SK-N-SH (cell line): ENCODE measurements around the gene SHROOM2. TPM values are rescaled to one million over a fixed set of nuclear protein-coding genes. Genes with fewer than 3 reads are reported as not detected.

Source experiments
- CTCF ChIA-PET: fragments of 300-600, 350-600 bp; formaldehyde crosslinking; extraction: SDS; loops from one replicate; lab custom pipeline; 2021; lab: Yijun Ruan, JAX
- POLR2A ChIA-PET: fragments of 350-600 bp; sonication (Branson Sonifier 250); formaldehyde crosslinking; extraction: SDS; loops from one replicate; lab custom pipeline; 2020; ENCODE audit warnings: antibody characterized with exemption, inconsistent platforms; lab: Yijun Ruan, JAX
- DNase-seq: peaks from one replicate; pipeline ENCODE4 v3.0.0; 2012
- H2AFZ ChIP-seq: fragments of 200-600 bp; sonication (generic); 2 replicates; pipeline ENCODE4 v1.8.1; 2016; ENCODE audit warnings: antibody characterized with exemption, mild to moderate bottlenecking, low read depth
- H3F3A ChIP-seq: fragments of 200-600 bp; sonication (generic); replicated peaks from 2 replicates; pipeline ENCODE3; 2016; ENCODE audit warnings: antibody characterized with exemption, mild to moderate bottlenecking; ENCODE audit not compliant: insufficient read depth
- H3K27ac ChIP-seq, 2 experiments: fragments of 200-500 bp in 1 of 2; fragments of 200-600 bp in 1 of 2; sonication (Bioruptor generic) in 1 of 2; sonication (generic), shearing (Covaris generic) in 1 of 2; 2 replicates each; pipeline versions ENCODE4 v1.5.1 to v1.6.1; 2014 to 2016; ENCODE audit warnings: low read depth in 2 of 2, inconsistent platforms in 1 of 2, low read length in 1 of 2, mild to moderate bottlenecking in 1 of 2, mixed read lengths in 1 of 2
- H3K27me3 ChIP-seq: fragments of 200-600 bp; sonication (generic), shearing (Covaris generic); 2 replicates; pipeline ENCODE4 v1.6.1; 2016; ENCODE audit warnings: mixed run types; ENCODE audit not compliant: insufficient read depth
- H3K36me3 ChIP-seq, 2 experiments: fragments of 200-500 bp in 1 of 2; fragments of 200-600 bp in 1 of 2; sonication (Bioruptor generic) in 1 of 2; sonication (generic) in 1 of 2; replicated peaks in 1 of 2; 2 replicates each; pipeline versions ENCODE3 to v1.5.1; 2014 to 2016; ENCODE audit warnings: low read length in 1 of 2, mild to moderate bottlenecking in 1 of 2; ENCODE audit not compliant: insufficient read depth in 2 of 2, control insufficient read depth in 1 of 2
- H3K4me1 ChIP-seq, 2 experiments: fragments of 200-500 bp in 1 of 2; fragments of 200-600 bp in 1 of 2; sonication (Bioruptor generic) in 1 of 2; sonication (generic), shearing (Covaris generic) in 1 of 2; 2 replicates each; pipeline versions ENCODE4 v1.5.1 to v1.6.1; 2014 to 2016; ENCODE audit warnings: low read depth in 1 of 2, low read length in 1 of 2, mixed run types in 1 of 2; ENCODE audit not compliant: insufficient read depth in 2 of 2, control insufficient read depth in 1 of 2
- H3K4me2 ChIP-seq: fragments of 200-600 bp; sonication (generic), shearing (Covaris generic); 2 replicates; pipeline ENCODE4 v1.6.1; 2017; ENCODE audit warnings: mixed run types
- H3K4me3 ChIP-seq, 2 experiments: fragments of 200-500 bp in 1 of 2; fragments of 200-600 bp in 1 of 2; sonication (Bioruptor generic) in 1 of 2; sonication (generic), shearing (Covaris generic) in 1 of 2; 2 replicates each; pipeline versions ENCODE4 v1.5.1 to v1.8.1; 2014 to 2016; ENCODE audit warnings: low read depth in 2 of 2, inconsistent platforms in 1 of 2, low read length in 1 of 2, mild to moderate bottlenecking in 1 of 2, mixed read lengths in 1 of 2, moderate library complexity in 1 of 2
- H3K79me2 ChIP-seq: fragments of 200-600 bp; sonication (generic); 2 replicates; pipeline ENCODE4 v1.8.1; 2017; ENCODE audit warnings: mild to moderate bottlenecking; ENCODE audit not compliant: insufficient read depth
- H3K9ac ChIP-seq: fragments of 200-600 bp; sonication (generic); 2 replicates; pipeline ENCODE4 v1.6.1; 2017; ENCODE audit warnings: mixed run types
- H3K9me2 ChIP-seq: fragments of 200-600 bp; sonication (generic); 2 replicates; pipeline ENCODE4 v1.6.1; 2017; ENCODE audit warnings: mixed run types
- H3K9me3 ChIP-seq: fragments of 200-600 bp; sonication (generic); 2 replicates; pipeline ENCODE4 v1.6.1; 2017; ENCODE audit warnings: mixed run types, mild to moderate bottlenecking, moderate library complexity
- H4K20me1 ChIP-seq: fragments of 200-600 bp; sonication (generic); 2 replicates; pipeline ENCODE4 v1.6.1; 2017; ENCODE audit warnings: mild to moderate bottlenecking, mixed run types; ENCODE audit not compliant: insufficient read depth
- ELF1 ChIP-seq: IDR thresholded peaks from 2 replicates; pipeline ENCODE4 v1.4.0; 2012
- EP300 ChIP-seq, 2 experiments: IDR thresholded peaks; 2 replicates each; pipeline versions ENCODE4 v1.4.0 to v1.6.1; 2012; ENCODE audit warnings: borderline replicate concordance in 1 of 2, low read depth in 1 of 2, low read length in 1 of 2
- FOSL2 ChIP-seq: IDR thresholded peaks from 2 replicates; pipeline ENCODE4 v1.4.0; 2012; ENCODE audit warnings: low read depth, mild to moderate bottlenecking, moderate library complexity, borderline replicate concordance
- FOXM1 ChIP-seq: IDR thresholded peaks from 2 replicates; pipeline ENCODE4 v1.4.0; 2012; ENCODE audit warnings: low read depth, mild to moderate bottlenecking
- GABPA ChIP-seq: IDR thresholded peaks from 2 replicates; pipeline ENCODE4 v1.4.0; 2012; ENCODE audit warnings: low read depth, mild to moderate bottlenecking
- MEF2A ChIP-seq: IDR thresholded peaks from 2 replicates; pipeline ENCODE4 v1.4.0; 2012; ENCODE audit warnings: low read depth, borderline replicate concordance
- NFIC ChIP-seq: IDR thresholded peaks from 2 replicates; pipeline ENCODE4 v1.4.0; 2012; ENCODE audit warnings: borderline replicate concordance
- NRF1 ChIP-seq: IDR thresholded peaks from 2 replicates; pipeline ENCODE4 v1.6.1; 2012; ENCODE audit warnings: low read depth, mild to moderate bottlenecking, low read length
- POLR2AphosphoS5 ChIP-seq: IDR thresholded peaks from 2 replicates; pipeline ENCODE4 v1.6.1; 2012; ENCODE audit warnings: low read depth, low read length
- RAD21 ChIP-seq: IDR thresholded peaks from 2 replicates; pipeline ENCODE4 v1.6.1; 2012; ENCODE audit warnings: mild to moderate bottlenecking, low read length
- RCOR1 ChIP-seq: fragments of 150-350 bp; IDR thresholded peaks from 2 replicates; pipeline ENCODE4 v1.6.1; 2017; ENCODE audit warnings: antibody characterized with exemption, low read length
- RXRA ChIP-seq: IDR thresholded peaks from 2 replicates; pipeline ENCODE4 v1.4.0; 2012; ENCODE audit warnings: low read depth, mild to moderate bottlenecking, borderline replicate concordance
- SMC3 ChIP-seq: IDR thresholded peaks from 2 replicates; pipeline ENCODE4 v1.6.1; 2012; ENCODE audit warnings: low read depth, low read length, improper control_type of control experiment
- TEAD4 ChIP-seq: IDR thresholded peaks from 2 replicates; pipeline ENCODE4 v1.4.0; 2012; ENCODE audit warnings: mild to moderate bottlenecking, borderline replicate concordance; ENCODE audit not compliant: insufficient read depth
- YY1 ChIP-seq: IDR thresholded peaks from 2 replicates; pipeline ENCODE4 v1.4.0; 2012; ENCODE audit warnings: low read depth, mild to moderate bottlenecking
- WGBS: methylation state at CpG from one replicate; pipeline ENCODE4 v1.1.6; 2017; ENCODE audit warnings: low lambda C conversion rate; 5-methylcytosine and 5-hydroxymethylcytosine counted together
- polyA plus RNA-seq, 3 experiments: library from polyadenylated mRNA; depleted of rRNA; stranded (reverse); fragments of >200 nt; gene quantifications; 2 replicates each; pipeline ENCODE4 v1.2.3, GENCODE V29; 2012
- TF ChIP-seq, protein P1 (sequence below): fragments of 150-350 bp; IDR thresholded peaks from 2 replicates; pipeline ENCODE4 v1.6.1; 2016; ENCODE audit warnings: mild to moderate bottlenecking, low read depth, low read length
- TF ChIP-seq, protein P2 (sequence below): IDR thresholded peaks from 2 replicates; pipeline ENCODE4; 2012
- TF ChIP-seq, protein P3 (sequence below): fragments of 200-600 bp; sonication (generic); IDR thresholded peaks from 2 replicates; pipeline ENCODE4 v1.6.1; 2017; ENCODE audit warnings: antibody characterized with exemption, mild to moderate bottlenecking, moderate library complexity
- TF ChIP-seq, protein P4 (sequence below): IDR thresholded peaks from 2 replicates; pipeline ENCODE4 v1.4.0; 2012; ENCODE audit warnings: low read depth, borderline replicate concordance
- TF ChIP-seq, protein P5 (sequence below): IDR thresholded peaks from 2 replicates; pipeline ENCODE4 v1.4.0; 2012; ENCODE audit warnings: low read depth

Gene SHROOM2
- polyA plus RNA-seq, 1 of the 3 experiments (the other 2 are of a cell fraction), result not detected

DNA sequence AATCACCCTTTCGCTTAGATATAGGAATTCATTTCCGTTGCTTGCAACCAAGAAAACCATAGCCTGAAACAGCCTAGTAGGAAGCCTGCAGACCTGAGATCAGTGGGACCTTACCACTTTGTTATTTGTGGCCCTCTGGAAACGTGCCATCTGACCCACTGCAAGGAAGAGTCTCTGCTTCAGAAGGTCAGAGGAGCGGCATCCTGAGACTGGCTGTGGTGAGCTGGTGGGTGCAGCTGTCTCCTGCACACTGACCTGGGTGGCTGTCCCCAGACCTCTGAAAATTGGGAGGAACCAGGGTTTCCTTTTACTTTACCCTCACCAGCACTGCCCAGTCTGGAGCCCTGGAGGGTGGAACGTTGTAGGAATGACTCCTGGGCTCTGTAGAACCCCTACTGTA is 18.2 kb downstream of the SHROOM2 start:
- Histone ChIP-seq H3K9me2 (no peaks in the 10 kb centered on the region), H2AFZ (no peak overlapping the region), H3K4me3 (no peak overlapping the region), H3K79me2 (no peaks in the 10 kb centered on the region), H3K4me2 (no peak overlapping the region), H3K36me3 (no peaks in the 10 kb centered on the region), H3F3A (no peaks in the 10 kb centered on the region), H3K27ac (no peak overlapping the region), H3K27me3 (no peaks in the 10 kb centered on the region), H4K20me1 (no peaks in the 10 kb centered on the region), H3K4me1 (no peaks in the 10 kb centered on the region), H3K9me3 (no peaks in the 10 kb centered on the region), H3K9ac (no peak overlapping the region)
- POLR2A ChIA-PET, result no interaction called here
- TF ChIP-seq MEF2A, result no peak
- TF ChIP-seq, protein P1, sequence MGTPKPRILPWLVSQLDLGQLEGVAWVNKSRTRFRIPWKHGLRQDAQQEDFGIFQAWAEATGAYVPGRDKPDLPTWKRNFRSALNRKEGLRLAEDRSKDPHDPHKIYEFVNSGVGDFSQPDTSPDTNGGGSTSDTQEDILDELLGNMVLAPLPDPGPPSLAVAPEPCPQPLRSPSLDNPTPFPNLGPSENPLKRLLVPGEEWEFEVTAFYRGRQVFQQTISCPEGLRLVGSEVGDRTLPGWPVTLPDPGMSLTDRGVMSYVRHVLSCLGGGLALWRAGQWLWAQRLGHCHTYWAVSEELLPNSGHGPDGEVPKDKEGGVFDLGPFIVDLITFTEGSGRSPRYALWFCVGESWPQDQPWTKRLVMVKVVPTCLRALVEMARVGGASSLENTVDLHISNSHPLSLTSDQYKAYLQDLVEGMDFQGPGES, result no peak
- no peak for TF ChIP-seq NRF1
- no peak for TF ChIP-seq RXRA
- no peak for TF ChIP-seq FOSL2
- no peak for TF ChIP-seq TEAD4
- TF ChIP-seq, protein P2, sequence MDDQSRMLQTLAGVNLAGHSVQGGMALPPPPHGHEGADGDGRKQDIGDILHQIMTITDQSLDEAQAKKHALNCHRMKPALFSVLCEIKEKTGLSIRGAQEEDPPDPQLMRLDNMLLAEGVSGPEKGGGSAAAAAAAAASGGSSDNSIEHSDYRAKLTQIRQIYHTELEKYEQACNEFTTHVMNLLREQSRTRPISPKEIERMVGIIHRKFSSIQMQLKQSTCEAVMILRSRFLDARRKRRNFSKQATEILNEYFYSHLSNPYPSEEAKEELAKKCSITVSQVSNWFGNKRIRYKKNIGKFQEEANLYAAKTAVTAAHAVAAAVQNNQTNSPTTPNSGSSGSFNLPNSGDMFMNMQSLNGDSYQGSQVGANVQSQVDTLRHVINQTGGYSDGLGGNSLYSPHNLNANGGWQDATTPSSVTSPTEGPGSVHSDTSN, result no peak
- TF ChIP-seq, protein P3, sequence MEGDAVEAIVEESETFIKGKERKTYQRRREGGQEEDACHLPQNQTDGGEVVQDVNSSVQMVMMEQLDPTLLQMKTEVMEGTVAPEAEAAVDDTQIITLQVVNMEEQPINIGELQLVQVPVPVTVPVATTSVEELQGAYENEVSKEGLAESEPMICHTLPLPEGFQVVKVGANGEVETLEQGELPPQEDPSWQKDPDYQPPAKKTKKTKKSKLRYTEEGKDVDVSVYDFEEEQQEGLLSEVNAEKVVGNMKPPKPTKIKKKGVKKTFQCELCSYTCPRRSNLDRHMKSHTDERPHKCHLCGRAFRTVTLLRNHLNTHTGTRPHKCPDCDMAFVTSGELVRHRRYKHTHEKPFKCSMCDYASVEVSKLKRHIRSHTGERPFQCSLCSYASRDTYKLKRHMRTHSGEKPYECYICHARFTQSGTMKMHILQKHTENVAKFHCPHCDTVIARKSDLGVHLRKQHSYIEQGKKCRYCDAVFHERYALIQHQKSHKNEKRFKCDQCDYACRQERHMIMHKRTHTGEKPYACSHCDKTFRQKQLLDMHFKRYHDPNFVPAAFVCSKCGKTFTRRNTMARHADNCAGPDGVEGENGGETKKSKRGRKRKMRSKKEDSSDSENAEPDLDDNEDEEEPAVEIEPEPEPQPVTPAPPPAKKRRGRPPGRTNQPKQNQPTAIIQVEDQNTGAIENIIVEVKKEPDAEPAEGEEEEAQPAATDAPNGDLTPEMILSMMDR, result no peak
- no peak for TF ChIP-seq RAD21
- TF ChIP-seq, protein P4, sequence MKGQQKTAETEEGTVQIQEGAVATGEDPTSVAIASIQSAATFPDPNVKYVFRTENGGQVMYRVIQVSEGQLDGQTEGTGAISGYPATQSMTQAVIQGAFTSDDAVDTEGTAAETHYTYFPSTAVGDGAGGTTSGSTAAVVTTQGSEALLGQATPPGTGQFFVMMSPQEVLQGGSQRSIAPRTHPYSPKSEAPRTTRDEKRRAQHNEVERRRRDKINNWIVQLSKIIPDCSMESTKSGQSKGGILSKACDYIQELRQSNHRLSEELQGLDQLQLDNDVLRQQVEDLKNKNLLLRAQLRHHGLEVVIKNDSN, result no peak
- TF ChIP-seq YY1, result no peak
- no peak for TF ChIP-seq SMC3
- no peak for TF ChIP-seq GABPA
- TF ChIP-seq NFIC, result no peak
- no peak for TF ChIP-seq ELF1
- no peak for TF ChIP-seq EP300 (IDR thresholded peaks at IDR 0.05; ENCODE audit: borderline replicate concordance in 1 of 2, low read depth in 1 of 2, low read length in 1 of 2)
- TF ChIP-seq FOXM1, result no peak
- TF ChIP-seq POLR2AphosphoS5, result no peak
- TF ChIP-seq RCOR1, result no peak
- TF ChIP-seq, protein P5, sequence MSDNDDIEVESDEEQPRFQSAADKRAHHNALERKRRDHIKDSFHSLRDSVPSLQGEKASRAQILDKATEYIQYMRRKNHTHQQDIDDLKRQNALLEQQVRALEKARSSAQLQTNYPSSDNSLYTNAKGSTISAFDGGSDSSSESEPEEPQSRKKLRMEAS, result no peak
- 33% methylated on average over 4 of the region's 5 CpGs for WGBS
- no peak for DNase-seq
- CTCF ChIA-PET, result no interaction called here
